Measurements from ENCODE around the gene MYO15A.

Gene MYO15A

DNA sequence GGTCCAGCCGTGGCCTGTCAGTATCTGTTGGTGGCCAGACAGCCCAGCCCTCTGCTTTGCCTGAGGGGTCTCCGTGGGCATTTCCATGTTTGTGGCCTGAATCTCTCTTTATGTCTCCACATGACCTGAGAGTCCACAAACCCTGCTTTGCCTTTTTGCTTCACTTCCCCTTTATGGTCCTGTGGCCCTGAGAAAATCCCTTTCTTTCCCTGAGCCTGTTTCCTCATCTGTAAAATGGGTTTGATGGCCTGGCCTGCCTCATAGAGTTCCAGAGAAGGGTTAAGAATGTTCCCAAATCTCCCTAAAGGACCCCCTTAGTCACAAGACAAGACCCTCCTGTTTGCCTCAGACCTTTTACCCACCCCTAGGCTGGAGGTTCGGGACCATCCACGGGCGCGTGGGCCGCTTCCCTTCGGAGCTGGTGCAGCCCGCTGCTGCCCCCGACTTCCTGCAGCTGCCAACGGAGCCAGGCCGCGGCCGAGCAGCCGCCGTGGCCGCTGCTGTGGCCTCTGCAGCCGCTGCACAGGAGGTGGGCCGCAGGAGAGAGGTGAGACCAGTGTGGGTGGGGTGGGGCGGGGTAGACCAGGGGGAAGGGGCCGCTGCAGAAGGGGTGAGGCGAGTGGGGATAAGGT, 48.9 kb downstream of the MYO15A start:
- no peak for DNase-seq (ENCODE audit: low read depth)

DNA sequence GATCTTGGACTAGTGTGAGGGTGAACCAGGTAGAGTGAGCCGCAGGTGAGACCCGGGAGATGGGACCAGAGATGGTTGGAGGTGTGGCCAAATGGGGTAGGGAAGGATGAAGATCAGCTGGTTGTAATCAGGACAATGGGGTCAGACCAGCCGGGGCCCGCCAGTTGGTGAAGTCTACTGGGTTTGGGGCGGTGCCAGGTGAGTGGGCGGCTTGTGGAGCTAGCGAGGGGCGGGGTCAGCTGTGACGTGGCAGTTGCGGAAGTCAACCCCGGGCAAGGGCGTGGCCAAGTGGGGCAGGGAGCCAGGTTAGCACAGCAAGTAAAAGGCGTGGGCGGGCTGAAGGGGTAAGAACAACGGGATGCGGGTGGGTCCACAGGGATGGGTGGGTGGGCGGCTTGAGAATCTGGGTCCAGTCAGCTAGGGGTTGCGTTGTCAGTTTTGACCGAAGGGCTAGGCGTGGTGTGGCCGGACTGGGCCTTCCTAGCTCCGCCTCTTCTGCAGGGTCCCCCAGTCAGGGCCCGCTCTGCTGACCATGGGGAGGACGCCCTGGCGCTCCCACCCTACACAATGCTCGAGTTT, 49.6 kb downstream of the MYO15A start:
- DNase-seq (ENCODE audit: low read depth): peak; percentile 92

DNA sequence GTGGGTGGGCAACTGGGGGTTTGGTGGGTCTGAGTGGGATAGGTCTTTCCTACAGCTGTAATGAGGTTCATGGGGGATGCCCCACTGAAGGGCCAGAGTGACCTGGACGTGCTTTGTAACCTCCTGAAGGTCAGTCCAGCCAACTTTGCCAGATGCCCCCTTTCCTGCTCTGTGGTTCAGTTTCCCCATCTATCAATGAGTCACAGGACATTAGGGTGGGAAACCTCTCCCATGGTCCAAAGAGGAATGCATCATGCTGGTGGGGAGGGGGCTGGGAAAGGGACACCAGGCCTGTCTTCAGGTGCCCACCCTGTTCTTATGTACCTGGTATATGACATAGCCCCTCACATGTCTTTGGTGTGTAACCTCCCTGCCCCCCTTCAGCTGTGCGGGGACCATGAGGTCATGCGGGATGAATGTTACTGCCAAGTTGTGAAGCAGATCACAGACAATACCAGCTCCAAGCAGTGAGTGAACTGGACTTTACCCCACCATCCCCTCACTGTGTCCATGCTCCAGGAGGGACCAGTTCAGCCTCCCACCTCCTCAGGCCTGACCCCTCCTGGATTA, 51.1 kb downstream of the MYO15A start:
- DNase-seq (ENCODE audit: low read depth): no peak

DNA sequence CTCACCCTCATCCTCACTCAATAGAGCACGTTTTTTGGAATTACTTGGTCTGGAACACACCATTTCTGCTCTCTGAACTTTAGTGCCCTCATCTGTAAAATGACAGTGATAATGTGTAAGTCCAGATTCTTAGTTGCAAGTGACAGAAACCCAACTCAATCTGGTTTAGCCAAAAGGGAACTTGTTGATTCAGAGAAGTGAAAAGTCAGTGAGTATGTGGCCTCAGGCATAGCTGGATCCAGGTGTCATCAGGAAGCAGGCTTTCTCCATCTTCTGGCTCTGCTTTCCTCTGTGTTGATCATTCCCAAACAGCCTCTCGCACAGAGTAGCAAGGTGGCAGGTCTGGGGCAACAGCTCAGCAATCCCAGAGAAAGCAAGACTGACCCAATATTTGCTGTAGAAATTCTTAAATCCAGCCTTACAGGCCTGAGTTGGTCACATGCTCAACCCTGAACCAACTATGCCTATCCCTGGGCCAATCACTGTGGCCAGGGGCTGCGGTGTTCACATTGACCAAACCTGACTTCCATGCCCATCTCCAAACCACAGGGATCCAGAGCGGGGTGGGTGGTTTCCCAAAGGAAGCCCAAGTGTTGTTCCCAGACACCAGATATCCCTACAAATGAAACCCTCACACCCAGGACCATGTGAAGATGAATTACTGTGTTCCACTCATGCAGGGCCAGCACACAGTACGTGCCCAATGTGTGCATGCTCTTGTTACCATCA, 51.7 kb downstream of the MYO15A start:
- no peak for DNase-seq (ENCODE audit: low read depth)

DNA sequence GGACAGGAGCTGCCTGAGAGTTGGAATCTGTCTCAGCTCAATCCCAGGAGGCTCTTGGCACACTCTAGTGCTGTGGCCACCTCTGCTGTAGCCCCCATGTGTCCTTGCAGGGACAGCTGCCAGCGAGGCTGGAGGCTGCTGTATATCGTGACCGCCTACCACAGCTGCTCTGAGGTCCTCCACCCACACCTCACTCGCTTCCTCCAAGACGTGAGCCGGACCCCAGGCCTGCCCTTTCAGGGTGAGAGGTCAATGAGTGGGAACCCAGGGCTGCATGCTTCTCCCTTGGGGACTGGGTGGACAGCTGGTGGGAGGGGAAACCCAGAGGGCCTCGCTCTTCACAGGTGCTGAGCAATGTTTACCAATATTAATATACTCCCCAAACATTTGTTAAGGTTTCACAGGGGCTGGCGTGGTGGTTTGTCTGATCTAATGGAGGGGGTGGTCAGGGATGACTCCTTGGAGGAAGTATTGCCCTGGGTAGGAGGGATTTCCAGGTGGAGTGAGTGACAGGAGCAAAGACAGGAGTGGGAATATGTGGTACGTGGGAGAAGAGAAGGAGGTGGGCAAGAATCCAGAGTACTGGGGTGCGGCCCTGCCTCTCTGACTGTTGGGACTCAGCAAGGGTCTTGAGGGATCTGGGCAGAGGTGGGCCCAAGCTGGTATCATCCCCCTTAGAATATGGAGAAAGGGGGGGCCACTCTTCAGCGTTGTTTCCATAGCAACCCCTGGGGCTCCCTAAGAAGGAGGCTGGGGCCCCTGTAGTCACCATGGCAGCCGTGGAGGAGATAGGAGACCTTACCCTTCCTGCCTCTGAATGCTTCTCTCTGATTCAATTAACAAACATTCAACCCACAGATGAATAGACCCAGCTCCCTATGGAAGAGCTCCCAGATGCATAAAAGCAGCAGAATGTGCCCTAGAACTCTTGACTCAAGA, 52.9 kb downstream of the MYO15A start:
- DNase-seq (ENCODE audit: low read depth): no peak

DNA sequence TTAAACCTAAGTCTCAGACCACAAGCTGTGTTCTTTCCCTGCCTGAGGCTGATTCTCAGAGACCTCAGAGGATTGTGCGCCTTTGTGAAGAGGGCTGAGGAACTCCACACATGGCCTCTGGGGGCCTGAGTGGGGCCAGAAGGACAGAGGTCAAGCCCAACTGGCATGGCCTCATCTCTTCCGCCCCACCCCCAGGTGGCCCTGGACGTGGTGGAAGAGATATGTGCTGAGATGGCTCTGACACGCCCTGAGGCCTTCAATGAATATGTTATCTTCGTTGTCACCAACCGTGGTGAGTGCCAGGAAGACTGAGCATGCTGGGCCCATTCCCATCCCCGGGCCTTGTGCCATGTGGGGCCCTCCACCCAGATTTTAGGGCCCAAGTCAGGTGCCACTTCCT, 55.0 kb downstream of the MYO15A start:
- DNase-seq (ENCODE audit: low read depth): no peak

DNA sequence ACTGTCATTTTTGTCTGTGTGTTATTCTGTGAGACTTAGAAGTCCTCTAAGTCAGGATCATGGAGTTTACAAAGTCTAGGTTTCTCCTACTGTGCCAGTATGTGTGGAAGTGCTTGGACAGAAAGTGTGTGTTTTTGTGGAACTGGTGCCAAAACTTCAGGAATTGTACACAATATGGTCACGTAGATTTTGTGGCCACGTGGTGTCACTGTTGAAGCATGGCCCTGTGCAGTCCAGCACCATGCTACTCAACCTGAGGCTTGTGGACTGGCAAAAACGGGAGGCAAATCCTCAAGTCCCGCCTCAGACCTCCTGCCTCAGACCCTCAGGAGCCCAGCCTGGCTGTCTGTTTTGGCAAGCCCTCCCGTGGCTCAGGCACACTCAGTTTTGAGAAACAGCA, 58.3 kb downstream of the MYO15A start:
- DNase-seq (ENCODE audit: low read depth): no peak

DNA sequence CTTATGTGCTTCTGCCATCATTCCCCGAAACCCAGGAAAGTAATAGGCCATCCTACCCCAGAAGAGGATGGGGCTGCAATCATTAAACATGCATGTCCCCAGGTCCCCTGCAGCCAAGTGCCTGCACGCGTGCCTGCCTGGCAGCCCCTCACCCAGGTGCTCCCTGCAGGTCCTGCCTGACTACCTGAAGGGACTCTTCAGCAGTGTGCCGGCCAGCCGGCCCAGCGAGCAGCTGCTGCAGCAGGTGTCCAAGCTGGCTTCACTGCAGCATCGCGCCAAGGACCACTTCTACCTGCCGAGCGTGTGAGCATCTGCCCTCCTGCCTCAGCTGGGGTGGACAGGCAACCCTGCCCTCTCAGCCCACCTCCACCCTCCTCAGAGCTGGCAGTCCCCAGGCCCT, 58.9 kb downstream of the MYO15A start:
- DNase-seq (ENCODE audit: low read depth): no peak

DNA sequence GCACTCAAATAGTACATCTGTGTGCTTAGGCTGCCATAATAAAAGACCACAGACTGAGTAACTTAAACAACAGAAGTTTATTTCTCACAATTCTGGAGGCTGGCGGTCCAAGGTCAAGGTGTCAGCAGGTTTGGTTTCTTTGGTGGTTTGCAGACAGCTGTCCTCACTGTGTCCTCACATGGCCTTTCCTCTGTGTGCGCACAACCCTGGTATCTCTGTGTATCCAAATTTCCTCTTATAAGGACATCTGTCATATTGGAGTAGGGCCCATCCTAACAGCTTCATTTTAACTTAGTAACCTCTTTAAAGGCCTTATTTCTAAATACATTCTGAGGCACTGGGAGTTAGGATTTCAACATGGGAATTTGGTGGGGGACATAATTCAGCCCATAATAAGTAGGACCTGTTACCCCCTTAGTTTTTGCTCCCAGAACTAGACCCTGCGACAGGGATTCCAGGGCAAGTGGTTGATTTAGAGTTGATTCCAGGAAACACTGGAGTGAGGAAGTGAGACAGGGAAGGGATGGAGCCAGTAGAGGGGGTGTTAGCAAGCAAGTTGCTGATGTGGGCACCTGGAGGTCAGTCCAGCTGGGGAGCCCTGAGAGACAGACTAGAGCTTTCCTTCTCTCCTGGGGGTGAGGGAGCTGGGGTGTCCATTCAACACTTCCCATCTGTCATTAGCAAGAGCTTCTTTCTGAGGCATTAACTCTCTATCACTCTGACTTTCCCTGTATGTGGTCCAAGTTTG, 64.1 kb downstream of the MYO15A start:
- DNase-seq (ENCODE audit: low read depth): no peak

DNA sequence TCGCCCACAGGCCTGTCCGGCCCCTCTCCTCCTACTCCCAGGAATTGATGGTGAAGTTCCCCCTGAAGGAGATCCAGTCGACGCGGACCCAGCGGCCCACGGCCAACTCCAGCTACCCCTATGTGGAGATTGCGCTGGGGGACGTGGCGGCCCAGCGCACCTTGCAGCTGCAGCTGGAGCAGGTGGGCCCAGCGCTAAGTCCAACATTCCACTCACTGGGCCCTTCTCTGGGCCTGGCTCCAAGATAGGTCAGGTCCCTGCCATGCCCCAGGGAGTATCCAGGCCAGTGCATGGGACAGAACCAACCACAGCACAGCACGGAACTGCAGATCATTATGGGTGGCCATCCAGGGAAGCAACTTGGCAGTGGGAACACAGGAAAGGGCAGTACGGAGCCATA, 65.2 kb downstream of the MYO15A start:
- no peak for DNase-seq (ENCODE audit: low read depth)

DNA sequence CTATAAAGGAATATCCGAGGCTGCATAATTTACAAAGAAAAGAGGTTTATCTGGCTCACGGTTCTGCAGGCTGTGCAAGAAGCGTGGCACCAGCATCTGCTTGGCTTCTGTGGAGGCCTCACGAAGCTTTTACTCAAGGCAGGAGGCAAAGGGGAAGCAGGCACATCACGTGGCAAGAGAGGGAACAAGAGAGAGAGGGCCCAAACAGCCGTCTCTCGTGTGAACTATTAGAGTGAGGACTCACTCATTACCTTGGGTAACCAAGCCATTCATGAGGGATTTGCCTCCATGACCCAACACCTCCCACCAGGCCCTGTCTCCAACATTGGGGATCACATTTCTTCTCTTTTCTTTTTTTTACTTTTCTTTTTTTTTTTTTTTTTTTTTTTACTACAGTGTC, 67.6 kb downstream of the MYO15A start:
- DNase-seq (ENCODE audit: low read depth): no peak

DNA sequence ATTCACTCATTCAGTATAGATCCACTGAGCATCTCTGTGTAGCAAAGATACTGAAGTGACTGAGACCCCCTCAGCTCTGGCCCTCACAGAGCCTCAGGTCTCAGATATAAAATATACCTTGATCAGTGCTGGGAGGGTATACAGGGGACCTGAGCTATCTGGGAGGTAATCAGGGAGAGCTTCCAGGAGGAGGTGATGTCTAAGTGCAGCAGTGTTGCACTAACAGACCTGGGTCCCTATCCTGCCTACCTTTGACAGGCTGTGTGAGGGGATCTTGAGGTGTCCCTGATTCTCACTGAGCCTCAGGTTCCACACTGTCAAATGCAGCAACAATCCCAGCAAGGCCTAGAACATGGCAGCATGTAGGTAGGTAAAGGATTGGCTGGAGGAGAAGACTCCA, 68.6 kb downstream of the MYO15A start:
- DNase-seq (ENCODE audit: low read depth): no peak

DNA sequence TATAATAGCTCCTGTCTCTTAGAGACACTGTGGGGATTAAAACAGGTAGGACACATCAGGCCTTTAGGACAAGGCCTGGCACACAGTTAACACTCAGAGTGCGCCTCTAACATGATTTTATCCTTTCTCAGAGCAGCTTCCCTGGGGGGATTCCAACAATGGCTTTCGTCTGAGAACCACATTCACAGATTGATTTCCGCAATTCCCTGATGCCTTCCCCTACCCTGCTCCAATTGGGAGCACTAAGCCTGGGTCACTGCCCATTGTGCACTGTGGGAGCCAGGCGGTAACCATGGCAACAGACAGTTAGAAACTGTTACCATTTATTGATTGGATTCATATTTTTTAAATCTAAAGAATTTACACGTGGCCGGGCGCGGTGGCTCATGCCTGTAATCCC, 69.2 kb downstream of the MYO15A start:
- DNase-seq (ENCODE audit: low read depth): no peak

DNA sequence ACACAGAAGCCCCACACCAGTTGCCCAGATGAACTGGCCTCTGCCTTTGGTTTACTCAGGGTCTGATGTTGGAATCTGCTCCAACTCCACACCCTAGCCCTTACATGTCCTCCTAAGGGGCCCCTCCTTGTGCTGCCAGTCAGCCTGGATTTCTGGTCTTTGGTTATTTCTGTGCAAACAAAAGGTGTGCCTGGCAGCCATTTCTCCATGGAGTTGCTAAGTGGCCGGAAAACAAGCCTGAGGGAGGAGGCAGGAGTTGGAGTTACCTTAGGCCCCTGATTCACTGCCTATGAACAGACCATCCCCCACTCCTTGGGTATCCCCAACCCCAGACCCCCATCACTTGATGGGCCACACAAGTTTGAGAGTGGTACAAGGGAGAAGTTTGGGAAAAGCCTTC, 70.6 kb downstream of the MYO15A start:
- DNase-seq (ENCODE audit: low read depth): no peak

DNA sequence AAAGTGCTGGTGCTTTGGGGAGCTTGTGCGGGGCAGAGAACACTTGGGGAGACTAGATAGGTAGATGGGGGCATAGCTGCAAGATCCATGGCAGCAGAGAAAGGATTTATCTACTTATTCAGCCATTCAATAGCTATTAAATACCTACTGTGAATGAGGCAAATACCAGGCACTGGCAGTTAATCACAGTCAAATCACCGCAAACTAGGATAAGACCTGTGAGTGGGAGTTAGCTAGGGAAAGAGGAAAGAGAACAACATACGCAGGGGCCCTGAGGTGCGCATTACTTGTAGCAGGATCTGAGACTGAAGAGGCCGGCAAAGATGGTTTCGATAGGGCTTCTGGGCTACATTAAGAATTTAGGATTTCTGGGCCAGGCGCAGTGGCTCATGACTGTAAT, 71.2 kb downstream of the MYO15A start:
- no peak for DNase-seq (ENCODE audit: low read depth)

DNA sequence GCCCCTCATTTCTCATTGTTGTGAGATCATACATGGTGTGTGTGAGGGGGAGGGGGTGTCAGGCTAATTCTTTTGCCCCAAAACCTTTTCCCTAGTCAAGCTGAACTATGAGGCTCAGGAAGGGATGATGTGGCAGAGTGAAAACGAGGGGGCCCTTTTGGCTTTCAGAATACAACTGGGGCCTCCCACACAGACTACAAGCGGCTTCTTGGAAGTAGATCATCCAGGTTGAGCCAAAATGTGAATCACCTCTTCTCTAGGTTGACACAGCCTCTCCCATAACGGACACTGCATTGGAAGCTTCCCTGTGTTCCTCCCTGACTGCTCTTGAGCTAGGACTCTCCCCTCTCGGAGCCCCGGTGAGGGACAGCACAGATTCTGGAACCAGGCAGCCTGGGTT, 72.8 kb downstream of the MYO15A start:
- DNase-seq (ENCODE audit: low read depth): no peak

DNA sequence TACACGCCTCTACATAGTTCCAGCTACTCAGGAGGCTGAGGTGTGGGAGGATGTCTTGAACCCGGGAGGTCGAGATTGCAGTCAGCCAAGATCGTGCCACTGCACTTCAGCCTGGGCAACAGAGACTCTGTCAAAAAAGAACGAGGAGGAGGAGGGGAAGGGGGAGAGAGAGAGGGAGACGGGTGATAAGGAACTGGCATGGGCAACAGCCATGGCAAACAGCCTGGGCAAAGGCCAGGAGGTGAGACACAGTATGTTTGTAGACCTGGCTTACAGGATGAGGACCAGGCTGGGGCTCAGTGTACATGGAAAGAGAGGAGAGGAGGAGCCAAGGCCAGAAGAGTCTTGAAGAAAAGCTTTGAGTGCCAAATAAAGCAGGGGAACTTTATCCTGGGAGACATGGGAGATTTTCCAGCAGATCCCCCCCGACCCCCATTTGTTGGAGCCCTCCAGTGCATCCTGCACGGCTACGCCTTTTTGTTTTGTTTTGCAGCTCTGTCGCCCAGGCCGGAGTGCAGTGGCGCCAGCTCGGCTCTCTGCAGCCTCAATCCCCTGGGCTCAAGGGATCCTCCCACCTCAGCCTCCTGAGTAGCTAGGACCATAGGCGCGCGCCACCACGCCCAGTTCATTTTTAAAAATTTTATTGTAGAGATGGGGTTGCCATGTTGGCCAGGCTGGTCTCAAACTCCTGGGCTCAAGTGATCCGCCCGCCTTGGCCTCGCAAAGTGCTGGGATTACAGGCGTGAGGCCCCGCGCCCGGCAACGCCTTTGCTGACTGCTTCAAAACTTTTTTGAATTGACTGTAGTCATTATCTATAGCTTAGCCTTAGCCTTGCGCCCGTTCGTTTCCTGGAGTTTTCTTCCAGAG, 73.8 kb downstream of the MYO15A start:
- no peak for DNase-seq (ENCODE audit: low read depth)

DNA sequence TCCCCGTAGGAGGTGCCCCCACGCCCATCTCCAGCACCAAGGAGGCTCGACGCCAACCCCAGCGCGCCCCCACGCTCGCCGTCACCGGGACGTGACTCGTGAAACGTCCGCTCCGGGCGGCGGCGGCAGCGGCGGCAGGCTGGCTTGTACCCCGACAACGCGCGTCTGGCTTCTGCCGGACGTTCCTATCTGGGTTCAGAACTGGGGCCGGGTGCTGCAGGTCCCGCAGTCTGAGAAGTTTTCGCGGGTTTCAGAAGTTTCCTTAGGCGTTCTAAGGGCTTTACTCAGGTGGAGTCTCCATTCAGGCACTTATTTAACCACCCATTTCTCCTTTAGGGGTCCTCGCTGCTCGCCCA, 74.4 kb downstream of the MYO15A start:
- DNase-seq (ENCODE audit: low read depth): no peak

DNA sequence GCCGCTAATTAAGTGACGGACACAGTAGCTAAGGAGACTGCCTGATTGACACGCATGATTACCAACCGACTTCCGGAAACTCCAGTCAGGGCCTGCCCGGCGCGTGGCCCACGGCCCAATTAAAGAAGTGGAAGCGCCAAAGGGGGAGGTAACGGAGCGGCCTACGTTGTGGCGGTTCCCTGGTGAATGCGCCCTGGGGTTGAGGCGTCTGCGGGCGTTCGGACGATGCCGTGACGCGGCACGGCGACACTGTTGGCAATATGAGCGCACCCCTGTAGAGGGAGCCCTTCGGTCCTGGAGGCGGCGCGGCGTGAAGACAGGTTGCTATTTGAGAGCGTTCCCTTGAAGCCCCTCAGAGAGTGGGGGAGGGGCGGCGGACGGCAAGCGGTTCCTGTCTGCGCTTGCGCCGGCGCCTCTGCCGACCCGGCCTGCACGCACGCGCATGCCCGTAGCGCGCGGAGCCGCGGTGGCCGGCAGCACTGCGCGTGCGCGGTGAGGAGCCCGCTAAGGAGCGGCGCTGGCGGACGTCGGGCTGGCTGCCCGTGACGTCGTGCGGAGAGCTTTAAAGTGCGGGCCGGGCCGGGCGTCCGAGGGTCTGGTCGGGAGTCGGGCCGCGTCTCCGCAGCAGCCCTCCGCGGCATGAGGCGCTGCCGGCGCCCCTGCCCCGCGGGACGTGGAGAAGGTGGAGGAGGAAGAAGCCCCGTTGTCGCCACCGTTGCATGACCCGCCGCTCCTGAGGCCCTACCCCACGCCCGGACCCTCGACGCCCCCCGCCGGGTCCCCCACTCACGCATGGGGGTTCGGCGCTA, 75.0 kb downstream of the MYO15A start, which contains the start of gene ALKBH5:
ALKBH5 (plus strand) TSS at position 495 of the 809 bp plus-strand sequence. CDS start 416 bp downstream, outside the sequence.
- peak; percentile 100 for DNase-seq (ENCODE audit: low read depth)
